Parathyroid adenoma (tissue), 2 donors: ENCODE results near the gene BDH1.

Source experiments
- H2AFZ ChIP-seq: fragments of 300-600 bp; sonication (generic); one replicate; pipeline ENCODE4 v1.7.0; 2017; ENCODE audit warnings: antibody characterized with exemption, mild to moderate bottlenecking
- H3K27ac ChIP-seq: fragments of 300-600 bp; sonication (generic); one replicate; pipeline ENCODE4 v1.7.0; 2017
- H3K27me3 ChIP-seq: fragments of 300-600 bp; sonication (generic); one replicate; pipeline ENCODE4 v1.7.0; 2017; ENCODE audit warnings: low read length; ENCODE audit not compliant: control insufficient read depth, insufficient read depth
- H3K36me3 ChIP-seq: fragments of 300-600 bp; sonication (generic); one replicate; pipeline ENCODE4 v1.7.0; 2017; ENCODE audit warnings: low read length; ENCODE audit not compliant: control insufficient read depth, insufficient read depth
- H3K4me1 ChIP-seq: fragments of 300-600 bp; sonication (generic); one replicate; pipeline ENCODE4 v1.7.0; 2017; ENCODE audit warnings: control low read depth
- H3K4me2 ChIP-seq: fragments of 300-600 bp; sonication (generic); one replicate; pipeline ENCODE4 v1.7.0; 2017; ENCODE audit warnings: low read length
- H3K4me3 ChIP-seq: fragments of 300-600 bp; sonication (generic); one replicate; pipeline ENCODE4 v1.7.0; 2017; ENCODE audit warnings: low read depth, low read length
- H3K79me2 ChIP-seq: fragments of 300-600 bp; sonication (generic); one replicate; pipeline ENCODE4 v1.7.0; 2017; ENCODE audit warnings: control low read depth
- H3K9ac ChIP-seq: fragments of 300-600 bp; sonication (generic); one replicate; pipeline ENCODE4 v1.7.0; 2017; ENCODE audit warnings: mild to moderate bottlenecking
- H3K9me3 ChIP-seq: fragments of 300-600 bp; sonication (generic); one replicate; pipeline ENCODE4 v1.7.0; 2017; ENCODE audit warnings: low read length; ENCODE audit not compliant: control insufficient read depth
- CTCF ChIP-seq: fragments of 300-600 bp; sonication (generic); IDR thresholded peaks from one replicate; pipeline ENCODE4 v1.7.0; 2017; ENCODE audit warnings: antibody characterized with exemption, mild to moderate bottlenecking
- donor health status: primary hyperparathyroidism.

Gene BDH1

GRCh38 chr3:197466586-197467399, 89.0 kb downstream of the BDH1 start:
- Histone ChIP-seq H3K36me3 (no peaks in the 10 kb centered on the region), H3K27me3 (no peaks in the 10 kb centered on the region), H2AFZ (peak overlapping the region; percentile 25), H3K27ac (no peak overlapping the region), H3K4me1 (no peaks in the 10 kb centered on the region), H3K9ac (no peak overlapping the region), H3K4me2 (no peak overlapping the region), H3K4me3 (no peak overlapping the region), H3K9me3 (no peaks in the 10 kb centered on the region), H3K79me2 (no peaks in the 10 kb centered on the region)
- no peak for TF ChIP-seq CTCF

GRCh38 chr3:197465996-197466549, 89.7 kb downstream of the BDH1 start:
- Histone ChIP-seq H3K27ac (no peak overlapping the region), H3K4me3 (no peak overlapping the region), H3K27me3 (no peaks in the 10 kb centered on the region), H3K9ac (no peak overlapping the region), H3K4me2 (no peak overlapping the region), H3K9me3 (no peaks in the 10 kb centered on the region), H3K36me3 (no peaks in the 10 kb centered on the region), H3K79me2 (no peaks in the 10 kb centered on the region), H3K4me1 (no peaks in the 10 kb centered on the region), H2AFZ (no peak overlapping the region)
- TF ChIP-seq CTCF: no peak

GRCh38 chr3:197465197-197465995, 90.4 kb downstream of the BDH1 start:
- H3K36me3 ChIP-seq: no peaks in the 10 kb centered on the region
- H3K4me2 ChIP-seq: no peak overlapping the region
- H3K27ac ChIP-seq: no peak overlapping the region
- H3K4me1 ChIP-seq: no peaks in the 10 kb centered on the region
- H3K27me3 ChIP-seq: no peaks in the 10 kb centered on the region
- H2AFZ ChIP-seq: no peak overlapping the region
- H3K79me2 ChIP-seq: no peaks in the 10 kb centered on the region
- H3K9me3 ChIP-seq: no peaks in the 10 kb centered on the region
- H3K4me3 ChIP-seq: no peak overlapping the region
- no peak for TF ChIP-seq CTCF
- H3K9ac ChIP-seq: no peak overlapping the region

- TF ChIP-seq CTCF: no peak
- H3K79me2 ChIP-seq: no peaks in the 10 kb centered on the region
- H3K9ac ChIP-seq: no peak overlapping the region
- no peak overlapping the region for H2AFZ ChIP-seq
- no peak overlapping the region for H3K4me3 ChIP-seq
- H3K27me3 ChIP-seq: no peaks in the 10 kb centered on the region
- no peaks in the 10 kb centered on the region for H3K4me1 ChIP-seq
- H3K4me2 ChIP-seq: no peak overlapping the region
- H3K27ac ChIP-seq: no peak overlapping the region
- H3K9me3 ChIP-seq: no peaks in the 10 kb centered on the region
- no peaks in the 10 kb centered on the region for H3K36me3 ChIP-seq
Measured at GRCh38 chr3:197464794-197465193, 91.0 kb downstream of the BDH1 start.
